ENCODE results near the gene PCDHA5. TPM values are rescaled to one million over a fixed set of nuclear protein-coding genes. Genes with fewer than 3 reads are reported as not detected.

PCDHA5 gene
- total RNA-seq, 1 donor = under 0.01 TPM

- DNase-seq (ENCODE audit: low read depth in 2 of 3, low spot score in 2 of 3) = no peak
These were observed 36.0 kb downstream of the PCDHA5 start for GRCh38 chr5:140857177-140857986.

- DNase-seq (ENCODE audit: low read depth in 2 of 3, low spot score in 2 of 3) = no peak
These were observed 36.5 kb downstream of the PCDHA5 start for GRCh38 chr5:140857987-140858240.

DNA sequence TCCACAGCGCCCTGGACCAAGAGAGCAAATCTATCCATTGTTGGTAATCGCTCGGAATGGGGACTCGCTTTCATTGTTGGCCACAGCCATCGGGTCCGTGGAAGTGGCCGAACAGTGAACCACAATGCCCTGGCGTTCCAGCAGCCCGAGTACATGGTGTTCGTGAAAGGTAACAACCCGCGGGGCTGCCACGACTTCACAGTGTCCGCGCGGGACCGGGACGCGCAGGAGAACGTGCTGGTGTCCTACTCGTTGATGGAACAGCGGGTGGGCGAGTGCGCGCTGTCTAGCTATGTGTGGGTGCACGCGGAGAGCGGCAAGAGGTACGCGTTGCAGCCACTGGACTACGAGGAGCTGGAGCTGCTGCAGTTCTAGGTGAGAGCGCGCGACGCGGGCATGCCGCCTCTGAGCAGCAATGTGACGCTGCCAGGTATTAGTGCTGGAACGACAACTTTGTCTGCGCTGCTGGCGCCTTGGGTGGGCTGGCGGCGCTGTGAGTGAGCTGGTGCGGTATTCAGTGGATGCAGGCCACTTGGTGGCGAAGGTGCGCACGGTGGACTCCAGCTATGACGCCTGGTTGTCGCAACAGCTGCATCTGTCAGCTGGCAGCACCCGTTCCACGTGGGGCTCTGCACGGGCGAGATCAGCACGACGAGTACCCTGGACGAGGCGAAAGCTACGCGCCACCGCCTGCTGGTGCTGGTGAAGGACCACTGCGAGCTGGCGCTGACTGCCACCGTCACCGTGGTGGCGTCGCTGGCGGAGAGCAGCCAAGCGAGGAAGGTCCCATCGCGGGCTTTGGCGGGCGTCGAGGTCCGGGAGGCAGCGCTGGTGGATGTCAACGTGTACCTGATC, 41.3 kb downstream of the PCDHA5 start:
- no peak for DNase-seq (ENCODE audit: low read depth in 2 of 3, low spot score in 2 of 3)

- DNase-seq (ENCODE audit: low read depth in 2 of 3, low spot score in 2 of 3) = peak in 1 of 3 donors; percentile 1
These were observed 47.5 kb downstream of the PCDHA5 start, which contains the start of gene PCDHA11 for GRCh38 chr5:140868721-140869554. Gene PCDHA11 (plus strand): TSS chr5:140868957. CDS start chr5:140869104, 147 bp downstream.

- DNase-seq (ENCODE audit: low read depth in 2 of 3, low spot score in 2 of 3) = no peak
These were observed 48.1 kb downstream of the PCDHA5 start for GRCh38 chr5:140869555-140869886.

- no peak for DNase-seq (ENCODE audit: low read depth in 2 of 3, low spot score in 2 of 3)
These were observed 49.1 kb downstream of the PCDHA5 start for GRCh38 chr5:140870221-140871201.

Other genes starting within 250 kb of the PCDHA5 start
- gene CD14, start 188.4 kb upstream of the PCDHA5 start, total RNA-seq = 5.4 TPM
- 25.3 TPM for gene TMCO6, start 182.2 kb upstream of the PCDHA5 start, total RNA-seq
- gene NDUFA2, start 174.0 kb upstream of the PCDHA5 start, total RNA-seq = 27.2 TPM
- gene IK, start 173.8 kb upstream of the PCDHA5 start, total RNA-seq = 61.1 TPM
- 18.3 TPM for gene WDR55, start 156.7 kb upstream of the PCDHA5 start, total RNA-seq
- 0.54 TPM for gene DND1, start 148.0 kb upstream of the PCDHA5 start, total RNA-seq
- 41.2 TPM for gene HARS1, start 130.2 kb upstream of the PCDHA5 start, total RNA-seq
- gene HARS2, start 130.2 kb upstream of the PCDHA5 start, total RNA-seq = 24.0 TPM
- gene ZMAT2, start 121.2 kb upstream of the PCDHA5 start, total RNA-seq = 22.1 TPM
- not detected for gene PCDHA1, start 35.5 kb upstream of the PCDHA5 start, total RNA-seq
- under 0.01 TPM for gene PCDHA2, start 26.8 kb upstream of the PCDHA5 start, total RNA-seq
- under 0.01 TPM for gene PCDHA3, start 20.6 kb upstream of the PCDHA5 start, total RNA-seq
- 0.27 TPM for gene PCDHA4, start 14.5 kb upstream of the PCDHA5 start, total RNA-seq
- under 0.01 TPM for gene PCDHA6, start 6.3 kb downstream of the PCDHA5 start, total RNA-seq
- gene PCDHA7, start 12.7 kb downstream of the PCDHA5 start, total RNA-seq = 0.27 TPM
- gene PCDHA8, start 19.6 kb downstream of the PCDHA5 start, total RNA-seq = under 0.01 TPM
- gene PCDHA9, start 26.8 kb downstream of the PCDHA5 start, total RNA-seq = under 0.01 TPM
- under 0.01 TPM for gene PCDHA10, start 34.3 kb downstream of the PCDHA5 start, total RNA-seq
- under 0.01 TPM for gene PCDHA11, start 47.3 kb downstream of the PCDHA5 start, total RNA-seq
- under 0.01 TPM for gene PCDHA12, start 53.7 kb downstream of the PCDHA5 start, total RNA-seq
- not detected for gene PCDHA13, start 60.5 kb downstream of the PCDHA5 start, total RNA-seq
- gene PCDHAC1, start 104.7 kb downstream of the PCDHA5 start, total RNA-seq = under 0.01 TPM
- gene PCDHAC2, start 144.9 kb downstream of the PCDHA5 start, total RNA-seq = under 0.01 TPM
- gene PCDHB1, start 229.8 kb downstream of the PCDHA5 start, total RNA-seq = under 0.01 TPM